Neural crest cell (in vitro differentiated cells): Measurements from ENCODE around the gene UBA5. TPM values are rescaled to one million over a fixed set of nuclear protein-coding genes. Genes with fewer than 3 reads are reported as not detected.
A peak's percentile ranks its signal among the peaks of the same experiment; 100 is the strongest.
"Not testable (repeated sequence)": the region's sequence is repeated elsewhere in the genome, so short reads cannot be mapped to it uniquely, and the experiment has no call there.

ENCODE experiments used
- DNase-seq: peaks from one replicate; pipeline ENCODE4 v3.0.0; 2021; ENCODE audit warnings: low read depth, mixed read lengths, low spot score
- H3K27ac Mint-ChIP-seq: one replicate; pipeline ENCODE4 v1.8.0; 2021; ENCODE audit warnings: mild to moderate bottlenecking, mixed read lengths; ENCODE audit not compliant: unreplicated experiment
- H3K27me3 Mint-ChIP-seq: 2 replicates; pipeline ENCODE4 v1.8.0; 2021; ENCODE audit warnings: low read depth, mild to moderate bottlenecking, mixed read lengths
- H3K36me3 Mint-ChIP-seq: 2 replicates; pipeline ENCODE4 v1.8.0; 2021; ENCODE audit warnings: low read depth, mild to moderate bottlenecking, mixed read lengths
- H3K4me1 Mint-ChIP-seq: 2 replicates; pipeline ENCODE4 v1.8.0; 2021; ENCODE audit warnings: mixed read lengths
- H3K4me3 Mint-ChIP-seq: one replicate; pipeline ENCODE4 v1.8.0; 2021; ENCODE audit warnings: mild to moderate bottlenecking, mixed read lengths
- H3K9me3 Mint-ChIP-seq: 2 replicates; pipeline ENCODE4 v1.8.0; 2021; ENCODE audit warnings: mixed read lengths
- total RNA-seq: library from RNA; stranded (reverse); gene quantifications from 2 replicates; pipeline ENCODE4 v1.2.1, GENCODE V29; 2021
- TF ChIP-seq, protein P1 (sequence below): fragments of 200-600 bp; sonication (generic); conservative IDR thresholded peaks from 2 replicates; pipeline ENCODE4 v1.5.0; 2021; ENCODE audit warnings: antibody characterized with exemption, mild to moderate bottlenecking

UBA5 gene
- total RNA-seq, 1 donor from 2014 or later = 49.5 TPM

GRCh38 chr3:132630612-132631011 lies 29.5 kb upstream of the UBA5 start:
- Mint-ChIP-seq H3K27ac (no peak overlapping the region), H3K4me1 (no peaks in the 10 kb centered on the region), H3K36me3 (peaks cover 8% of the 10 kb centered on the region), H3K9me3 (no peaks in the 10 kb centered on the region), H3K4me3 (no peak overlapping the region), H3K27me3 (no peaks in the 10 kb centered on the region)
- TF ChIP-seq, protein P1, sequence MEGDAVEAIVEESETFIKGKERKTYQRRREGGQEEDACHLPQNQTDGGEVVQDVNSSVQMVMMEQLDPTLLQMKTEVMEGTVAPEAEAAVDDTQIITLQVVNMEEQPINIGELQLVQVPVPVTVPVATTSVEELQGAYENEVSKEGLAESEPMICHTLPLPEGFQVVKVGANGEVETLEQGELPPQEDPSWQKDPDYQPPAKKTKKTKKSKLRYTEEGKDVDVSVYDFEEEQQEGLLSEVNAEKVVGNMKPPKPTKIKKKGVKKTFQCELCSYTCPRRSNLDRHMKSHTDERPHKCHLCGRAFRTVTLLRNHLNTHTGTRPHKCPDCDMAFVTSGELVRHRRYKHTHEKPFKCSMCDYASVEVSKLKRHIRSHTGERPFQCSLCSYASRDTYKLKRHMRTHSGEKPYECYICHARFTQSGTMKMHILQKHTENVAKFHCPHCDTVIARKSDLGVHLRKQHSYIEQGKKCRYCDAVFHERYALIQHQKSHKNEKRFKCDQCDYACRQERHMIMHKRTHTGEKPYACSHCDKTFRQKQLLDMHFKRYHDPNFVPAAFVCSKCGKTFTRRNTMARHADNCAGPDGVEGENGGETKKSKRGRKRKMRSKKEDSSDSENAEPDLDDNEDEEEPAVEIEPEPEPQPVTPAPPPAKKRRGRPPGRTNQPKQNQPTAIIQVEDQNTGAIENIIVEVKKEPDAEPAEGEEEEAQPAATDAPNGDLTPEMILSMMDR = no peak
- no peak for DNase-seq

- Mint-ChIP-seq H3K27ac (no peak overlapping the region), H3K4me1 (no peaks in the 10 kb centered on the region), H3K4me3 (no peak overlapping the region), H3K36me3 (peaks cover 8% of the 10 kb centered on the region), H3K9me3 (no peaks in the 10 kb centered on the region), H3K27me3 (no peaks in the 10 kb centered on the region)
- no peak for DNase-seq
- TF ChIP-seq, protein P1 = no peak
Observed at GRCh38 chr3:132635052-132635451, 25.1 kb upstream of the UBA5 start.

DNA sequence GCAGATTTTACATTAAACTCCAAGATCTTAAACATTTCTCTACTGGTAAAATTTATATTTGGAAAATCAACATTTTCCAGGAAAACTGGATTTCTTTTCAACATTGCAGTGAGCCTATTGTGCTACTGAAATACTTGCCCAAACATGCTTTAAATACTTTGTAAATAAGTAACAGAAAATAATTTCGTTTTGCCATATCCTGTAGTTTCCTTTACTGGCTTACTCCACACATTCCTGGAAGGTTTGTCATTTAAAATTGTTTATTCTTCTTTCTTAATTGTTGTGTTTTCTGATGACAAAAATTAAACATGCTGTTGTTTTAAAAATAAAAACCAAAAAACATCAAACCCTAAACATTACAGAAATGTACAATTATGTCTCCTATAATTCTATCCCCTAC lies 22.5 kb upstream of the UBA5 start:
- Mint-ChIP-seq H3K4me3 (no peak overlapping the region), H3K27me3 (no peaks in the 10 kb centered on the region), H3K27ac (no peak overlapping the region), H3K36me3 (peaks cover 8% of the 10 kb centered on the region), H3K4me1 (no peaks in the 10 kb centered on the region), H3K9me3 (no peaks in the 10 kb centered on the region)
- DNase-seq = no peak
- TF ChIP-seq, protein P1 = no peak

DNA sequence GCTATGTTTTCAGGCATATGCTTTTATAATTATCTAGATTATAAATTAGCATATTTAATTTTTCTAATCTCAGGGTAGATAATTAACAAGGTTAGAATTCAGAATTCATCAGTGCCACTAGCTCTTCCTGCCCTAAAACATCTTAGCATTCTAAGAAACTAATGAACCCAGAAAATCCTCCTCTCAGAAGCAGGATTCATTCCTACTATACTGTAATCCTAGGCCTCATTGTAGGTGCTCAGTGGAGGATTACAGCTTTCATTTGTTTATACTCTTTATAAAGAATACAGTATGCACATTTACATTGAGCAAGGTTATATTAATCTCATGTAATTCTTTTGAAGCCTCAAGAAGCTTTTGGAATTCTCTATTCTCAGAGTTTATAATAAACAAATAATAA lies 21.4 kb upstream of the UBA5 start:
- H3K27ac Mint-ChIP-seq = no peak overlapping the region

GRCh38 chr3:132641427-132641826 lies 18.7 kb upstream of the UBA5 start:
- not testable (repeated sequence) for H3K27me3 Mint-ChIP-seq, H3K27ac Mint-ChIP-seq, DNase-seq, H3K36me3 Mint-ChIP-seq, H3K9me3 Mint-ChIP-seq, H3K4me1 Mint-ChIP-seq, H3K4me3 Mint-ChIP-seq

More for the DNA sequence above, 21.4 kb upstream of the UBA5 start:
- DNase-seq = no peak
- TF ChIP-seq, protein P1 = no peak
- no peak overlapping the region for H3K4me3 Mint-ChIP-seq
- no peaks in the 10 kb centered on the region for H3K9me3 Mint-ChIP-seq
- no peaks in the 10 kb centered on the region for H3K4me1 Mint-ChIP-seq
- no peaks in the 10 kb centered on the region for H3K27me3 Mint-ChIP-seq
- H3K36me3 Mint-ChIP-seq = peaks cover 5% of the 10 kb centered on the region

DNA sequence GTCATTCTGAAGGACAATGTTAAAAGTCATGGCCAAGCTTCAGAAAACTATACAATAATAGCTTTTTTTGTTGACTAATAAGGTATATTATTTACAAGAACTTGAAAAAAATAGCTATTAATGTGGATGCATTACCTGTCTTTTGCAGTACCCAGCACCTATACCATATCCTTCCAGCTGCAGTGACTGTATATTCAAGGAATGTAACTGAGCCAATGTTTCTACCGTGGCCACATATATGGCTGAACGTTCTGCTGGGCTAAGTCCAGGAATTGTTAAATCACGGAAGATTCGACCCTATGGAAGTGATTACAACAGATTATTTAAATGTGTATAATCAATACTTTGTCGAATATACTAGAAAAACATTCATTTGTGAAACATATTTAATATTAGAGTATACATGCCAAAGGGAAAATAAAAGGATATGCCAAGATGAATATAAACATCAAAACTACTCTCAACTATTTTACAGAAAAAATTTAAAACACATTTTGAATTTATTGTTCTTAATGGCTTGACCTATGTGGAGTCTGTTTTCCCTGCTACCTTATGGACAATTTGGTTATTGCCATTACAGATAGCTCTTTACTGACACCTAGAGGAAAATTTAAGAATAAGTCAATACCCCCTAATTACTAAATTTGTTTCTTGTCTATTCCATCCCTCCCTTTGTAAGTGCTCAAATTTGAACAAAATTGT lies 18.1 kb upstream of the UBA5 start:
- Mint-ChIP-seq H3K36me3 (no peaks in the 10 kb centered on the region), H3K27me3 (no peaks in the 10 kb centered on the region), H3K9me3 (peaks cover 3% of the 10 kb centered on the region), H3K4me1 (no peaks in the 10 kb centered on the region), H3K4me3 (no peak overlapping the region), H3K27ac (no peak overlapping the region)
- no peak for DNase-seq
- TF ChIP-seq, protein P1 = peak; percentile 88
